HG02885 (cell line): ENCODE data around the gene BEST1.
"Not testable (repeated sequence)": the region's sequence is repeated elsewhere in the genome, so short reads cannot be mapped to it uniquely, and the experiment has no call there.

Source experiments
- ATAC-seq: cut with Tn5 transposase; IDR thresholded peaks from one replicate; pipeline ENCODE4 v1.9.1; 2021; ENCODE audit warnings: mild to moderate bottlenecking; ENCODE audit not compliant: unreplicated experiment, poor library complexity

The BEST1 gene

GRCh38 chr11:61946894-61947293, 3.3 kb upstream of the BEST1 start:
- no peak for ATAC-seq

- no peak for ATAC-seq
Measured at GRCh38 chr11:61947486-61948210, 2.5 kb upstream of the BEST1 start.

- ATAC-seq = no peak
Measured at GRCh38 chr11:61948505-61948904, 1.6 kb upstream of the BEST1 start.

GRCh38 chr11:61949169-61950034, 749 bp upstream of the BEST1 start:
- no peak for ATAC-seq

DNA sequence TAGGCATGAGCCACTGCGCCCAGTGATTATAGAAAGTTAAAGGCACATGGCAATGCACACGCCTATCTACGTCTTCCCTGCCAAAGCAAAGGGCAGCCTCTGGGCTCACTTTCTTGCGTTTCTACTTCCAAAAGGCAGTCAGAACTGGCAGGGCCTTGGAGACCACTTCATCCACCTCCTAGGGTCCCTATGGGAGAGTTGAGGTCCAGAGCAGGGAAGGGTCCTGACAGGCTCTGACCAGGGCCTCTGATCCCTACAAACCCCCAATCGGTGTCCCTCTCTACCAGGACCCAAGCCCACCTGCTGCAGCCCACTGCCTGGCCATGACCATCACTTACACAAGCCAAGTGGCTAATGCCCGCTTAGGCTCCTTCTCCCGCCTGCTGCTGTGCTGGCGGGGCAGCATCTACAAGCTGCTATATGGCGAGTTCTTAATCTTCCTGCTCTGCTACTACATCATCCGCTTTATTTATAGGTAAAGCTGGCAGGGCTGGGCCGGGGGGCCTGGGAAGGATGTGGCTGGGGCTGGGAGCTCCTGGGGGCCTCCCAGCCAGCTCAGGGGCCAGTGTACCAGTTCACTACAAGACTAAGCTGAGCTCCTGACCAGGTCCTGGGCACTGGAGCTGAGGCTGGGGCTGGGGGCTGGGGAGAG, 1.5 kb downstream of the BEST1 start:
- ATAC-seq = no peak

DNA sequence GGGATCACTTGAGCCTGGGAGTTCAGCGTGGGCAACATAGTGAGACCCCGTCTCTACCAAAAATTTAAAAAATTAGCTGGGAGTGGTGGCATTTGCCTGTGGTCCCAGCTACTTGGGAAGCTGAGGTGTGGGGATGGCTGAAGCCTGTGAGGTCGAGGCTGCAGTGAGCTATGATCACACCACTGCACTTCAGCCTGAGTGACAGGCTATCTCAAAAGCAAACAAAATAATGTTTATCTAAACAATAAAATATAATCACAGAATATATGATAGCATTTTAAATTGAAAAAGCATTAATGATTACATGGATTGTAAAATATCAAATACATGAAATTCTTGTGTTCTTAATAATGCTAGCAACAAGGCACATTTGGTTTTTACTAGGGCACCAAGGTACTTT, 2.7 kb downstream of the BEST1 start:
- no peak for ATAC-seq

DNA sequence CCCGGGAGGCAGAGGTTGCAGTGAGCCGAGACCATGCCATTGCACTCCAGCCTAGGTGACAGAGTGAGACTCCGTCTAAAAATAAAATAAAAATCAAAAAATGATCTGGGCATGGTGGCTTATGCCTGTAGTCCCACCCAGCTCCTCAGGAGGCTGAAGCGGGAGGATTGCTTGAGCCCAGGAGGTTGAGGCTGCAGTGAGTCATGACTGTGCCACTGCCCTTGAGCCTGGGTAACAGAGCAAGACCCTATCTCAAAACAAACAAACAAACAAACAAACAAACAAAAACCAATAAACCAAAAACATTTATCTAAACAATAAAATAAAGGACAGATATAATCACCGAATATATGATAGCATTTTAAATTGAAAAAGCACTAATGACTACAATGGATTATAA, 3.5 kb downstream of the BEST1 start:
- not testable (repeated sequence) for ATAC-seq

GRCh38 chr11:61954106-61954850, 4.1 kb downstream of the BEST1 start:
- ATAC-seq = no peak

DNA sequence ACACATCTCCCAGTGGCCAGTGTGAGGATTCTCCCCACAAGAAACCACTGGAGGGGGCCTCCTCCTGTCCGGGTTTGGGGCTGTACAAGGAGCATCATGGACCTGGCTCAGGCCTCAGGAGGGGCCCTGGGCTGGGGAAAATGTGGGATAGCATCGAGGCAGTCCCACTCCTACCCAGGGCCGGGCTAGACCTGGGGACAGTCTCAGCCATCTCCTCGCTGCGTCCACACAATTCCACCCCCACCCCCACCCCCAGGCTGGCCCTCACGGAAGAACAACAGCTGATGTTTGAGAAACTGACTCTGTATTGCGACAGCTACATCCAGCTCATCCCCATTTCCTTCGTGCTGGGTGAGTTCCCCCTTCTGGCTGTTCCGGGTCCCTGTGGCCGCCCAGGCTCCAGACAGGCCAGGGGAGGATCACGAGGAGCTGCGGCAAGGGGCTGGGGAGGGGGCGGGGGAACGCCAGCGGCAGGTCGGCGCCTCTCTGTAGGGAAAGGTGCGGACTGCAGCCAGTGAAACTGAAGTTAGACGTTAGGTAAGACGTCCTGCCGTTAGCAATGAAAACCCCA, 4.8 kb downstream of the BEST1 start:
- ATAC-seq = no peak

GRCh38 chr11:61955422-61956135, 5.4 kb downstream of the BEST1 start:
- no peak for ATAC-seq

- ATAC-seq = no peak
Measured at GRCh38 chr11:61956191-61957020, 6.3 kb downstream of the BEST1 start.

DNA sequence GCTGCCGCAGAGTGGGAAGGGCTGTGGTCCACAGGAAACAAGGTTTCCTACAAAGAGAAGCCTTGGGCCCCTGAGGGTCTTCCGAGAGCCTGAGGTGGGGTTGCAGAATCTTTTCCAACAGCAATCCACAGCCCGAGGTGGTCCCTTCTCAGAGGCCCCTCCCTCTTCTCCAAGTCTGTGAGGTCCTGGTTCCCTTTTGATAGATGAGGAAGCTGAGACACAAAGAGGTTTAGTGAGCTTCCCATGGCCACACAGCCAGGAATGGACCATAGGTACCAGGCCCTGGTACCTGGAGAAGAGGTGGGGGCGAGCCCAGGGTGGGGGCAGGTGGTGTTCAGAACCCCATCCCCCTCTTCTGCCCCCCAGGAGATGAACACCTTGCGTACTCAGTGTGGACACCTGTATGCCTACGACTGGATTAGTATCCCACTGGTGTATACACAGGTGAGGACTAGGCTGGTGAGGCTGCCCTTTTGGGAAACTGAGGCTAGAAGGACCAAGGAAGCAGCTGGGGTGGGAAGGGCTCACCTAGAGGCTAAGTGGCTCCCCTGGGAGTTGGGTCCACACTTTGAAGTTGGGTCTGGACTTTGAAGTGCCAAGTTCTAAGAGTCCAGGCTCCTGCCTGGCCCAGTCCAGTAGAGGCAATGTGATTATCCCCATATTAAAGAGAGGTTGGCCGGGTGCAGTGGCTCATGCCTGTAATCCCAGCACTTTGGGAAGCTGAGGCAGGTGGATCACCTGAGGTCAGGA, 7.0 kb downstream of the BEST1 start:
- ATAC-seq = no peak

DNA sequence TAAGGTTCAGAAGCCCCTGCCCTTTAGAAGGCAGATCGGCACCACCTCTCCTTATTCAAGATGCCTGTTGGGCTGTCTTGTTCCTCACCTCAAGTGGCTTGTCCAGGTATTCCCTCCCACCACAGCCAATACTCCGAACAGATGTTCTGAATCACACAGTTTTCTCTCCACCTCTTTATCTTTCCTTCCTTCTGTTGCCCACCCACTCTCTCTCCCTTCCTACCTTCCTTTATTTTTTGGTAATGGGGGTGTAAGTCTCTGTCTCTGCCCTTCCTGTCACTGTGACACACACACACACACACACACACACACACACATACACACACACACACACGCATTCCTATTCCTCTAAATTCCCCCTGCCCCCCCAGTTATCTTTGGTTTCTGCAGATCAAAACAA, 8.4 kb downstream of the BEST1 start:
- no peak for ATAC-seq

GRCh38 chr11:61959114-61959513, 9.0 kb downstream of the BEST1 start:
- ATAC-seq = no peak

GRCh38 chr11:61959678-61960077, 9.5 kb downstream of the BEST1 start:
- no peak for ATAC-seq

GRCh38 chr11:61960532-61960931, 10.4 kb downstream of the BEST1 start:
- no peak for ATAC-seq

GRCh38 chr11:61961570-61962212, 11.5 kb downstream of the BEST1 start:
- ATAC-seq = no peak
